Endothelial cell of umbilical vein (primary cell): ENCODE results near the gene ACER1. TPM values are rescaled to one million over a fixed set of nuclear protein-coding genes. Genes with fewer than 3 reads are reported as not detected.

Experiments
- BruUV-seq: library from RNA; stranded (reverse); fragments of 400-500 nt; replicated peaks from 2 replicates; lab custom pipeline; 2021; lab: Mats Ljungman, UMichigan
- CTCF ChIA-PET: fragments of 300-600, 350-600 bp; sonication (Branson Sonifier 250); formaldehyde crosslinking; loops from one replicate; lab custom pipeline; 2021; ENCODE audit warnings: antibody characterized with exemption, inconsistent platforms; lab: Charles Lee
- POLR2A ChIA-PET: fragments of 300-600, 350-600 bp; sonication (Branson Sonifier 250); formaldehyde crosslinking; loops from one replicate; lab custom pipeline; 2021; ENCODE audit warnings: antibody characterized with exemption, inconsistent platforms; lab: Charles Lee
- DNase-seq: peaks from one replicate; pipeline ENCODE4 v3.0.0-alpha.2; 2011; ENCODE audit warnings: low read depth, low spot score
- FAIRE-seq: peaks from 2 replicates; lab custom pipeline; 2011; peaks lifted over from hg19 to GRCh38; lab: Jason Lieb, UNC
- H2AFZ ChIP-seq: 2 replicates; pipeline ENCODE4 v1.6.0; 2012; ENCODE audit warnings: low read depth, low read length, control low read depth, inconsistent platforms
- H3K27ac ChIP-seq: 2 replicates; pipeline ENCODE4 v1.5.1; 2011; ENCODE audit warnings: low read depth, mild to moderate bottlenecking, control low read depth, low read length, moderate library complexity; ENCODE audit not compliant: insufficient read depth
- H3K27me3 ChIP-seq, 2 experiments: 2 replicates each; pipeline versions ENCODE4 v1.6.0 to v1.6.1; 2011; ENCODE audit warnings: low read length in 2 of 2, mixed read lengths in 1 of 2; ENCODE audit not compliant: control insufficient read depth in 2 of 2, insufficient read depth in 2 of 2
- H3K36me3 ChIP-seq, 2 experiments: 2 replicates in 1 of 2; 3 replicates in 1 of 2; pipeline ENCODE4 v1.5.1; 2011; ENCODE audit warnings: low read length in 2 of 2, mild to moderate bottlenecking in 1 of 2, moderate library complexity in 1 of 2; ENCODE audit not compliant: control insufficient read depth in 2 of 2, insufficient read depth in 2 of 2; ENCODE audit errors: extremely low read depth in 1 of 2
- H3K4me1 ChIP-seq: 3 replicates; pipeline ENCODE4 v1.5.1; 2011; ENCODE audit warnings: mild to moderate bottlenecking, low read length; ENCODE audit not compliant: control insufficient read depth, insufficient read depth; ENCODE audit errors: extremely low read depth
- H3K4me2 ChIP-seq: 2 replicates; pipeline ENCODE4 v1.6.1; 2011; ENCODE audit warnings: low read length, control low read depth, mixed read lengths; ENCODE audit not compliant: insufficient read depth
- H3K4me3 ChIP-seq, 3 experiments: fragments of 200-600 bp in 1 of 3; sonication (generic), shearing (Covaris generic) in 1 of 3; replicated peaks in 1 of 3; 2 replicates each; pipeline ENCODE4 v1.5.1; 2011 to 2016; ENCODE audit warnings: control low read depth in 3 of 3, low read length in 3 of 3, mild to moderate bottlenecking in 2 of 3, inconsistent platforms in 1 of 3, low read depth in 1 of 3, moderate library complexity in 1 of 3; ENCODE audit not compliant: insufficient read depth in 1 of 3
- H3K79me2 ChIP-seq: 2 replicates; pipeline ENCODE4 v1.6.0; 2012; ENCODE audit warnings: low read length, inconsistent platforms; ENCODE audit not compliant: control insufficient read depth, insufficient read depth
- H3K9ac ChIP-seq: replicated peaks from 2 replicates; pipeline ENCODE3; 2011; ENCODE audit warnings: low read length, control low read depth; ENCODE audit not compliant: insufficient read depth; ENCODE audit errors: extremely low read depth
- H3K9me1 ChIP-seq: replicated peaks from 3 replicates; pipeline ENCODE4 v1.6.0; 2011; ENCODE audit warnings: mild to moderate bottlenecking, low read length; ENCODE audit not compliant: control insufficient read depth, insufficient read depth; ENCODE audit errors: extremely low read depth
- H3K9me3 ChIP-seq: replicated peaks from 2 replicates; pipeline ENCODE4 v1.5.1; 2012; ENCODE audit warnings: low read length, inconsistent platforms; ENCODE audit not compliant: control insufficient read depth, insufficient read depth
- H4K20me1 ChIP-seq: replicated peaks from 2 replicates; pipeline ENCODE3; 2011; ENCODE audit warnings: mild to moderate bottlenecking, low read length; ENCODE audit not compliant: control insufficient read depth, insufficient read depth; ENCODE audit errors: extremely low read depth
- EZH2 ChIP-seq: IDR thresholded peaks from 2 replicates; pipeline ENCODE4 v1.6.1; 2012; ENCODE audit warnings: borderline replicate concordance, low read depth, mild to moderate bottlenecking, moderate library complexity, low read length, inconsistent platforms; ENCODE audit not compliant: severe bottlenecking
- FOS ChIP-seq: IDR thresholded peaks from 2 replicates; pipeline ENCODE4 v1.6.1; 2011; ENCODE audit warnings: mild to moderate bottlenecking, low read length, moderate library complexity, borderline replicate concordance; ENCODE audit not compliant: insufficient read depth
- GATA2 ChIP-seq: IDR thresholded peaks from 2 replicates; pipeline ENCODE4 v1.7.0; 2011; ENCODE audit warnings: low read depth, mild to moderate bottlenecking, moderate library complexity, mixed read lengths, low read length; ENCODE audit not compliant: insufficient read length, insufficient read depth
- JUN ChIP-seq: IDR thresholded peaks from 2 replicates; pipeline ENCODE4 v1.6.1; 2011; ENCODE audit warnings: borderline replicate concordance, low read depth; ENCODE audit not compliant: insufficient read length, insufficient read depth
- MYC ChIP-seq: IDR thresholded peaks from one replicate; pipeline ENCODE4 v1.6.1; 2011; ENCODE audit warnings: mild to moderate bottlenecking, low read depth, low read length
- POLR2A ChIP-seq: IDR thresholded peaks from 2 replicates; pipeline ENCODE4 v1.6.1; 2012; ENCODE audit warnings: low read depth, mild to moderate bottlenecking, control low read depth, low read length
- POLR2AphosphoS5 ChIP-seq: IDR thresholded peaks from 2 replicates; pipeline ENCODE4 v1.6.1; 2012; ENCODE audit warnings: low read depth, mild to moderate bottlenecking, control low read depth, low read length, moderate library complexity; ENCODE audit not compliant: insufficient read depth
- dilution Hi-C: fragments of 300-500 bp; cut with MboI; formaldehyde crosslinking; loops from one replicate; pipeline ENCODE4 v1.15.0; 2019; ENCODE audit warnings: low sequenced_read_pairs; ENCODE audit not compliant: extremely low pct_ligation_motif_present
- intact Hi-C: fragments of 100-400 bp; cut with micrococcal nuclease; formaldehyde crosslinking; loops from one replicate; pipeline ENCODE4 v1.10.0; 2022
- polyA plus RNA-seq, 4 experiments: library from polyadenylated mRNA; depleted of rRNA in 3 of 4; stranded (reverse) in 3 of 4; unstranded in 1 of 4; fragments of >200 nt; gene quantifications; 2 replicates each; pipeline versions ENCODE4 v1.2.1 to v1.2.3, GENCODE V29; 2011 to 2012; ENCODE audit warnings: missing spikeins in 1 of 4
- total RNA-seq: library from RNA; stranded (reverse); gene quantifications from 2 replicates; pipeline ENCODE4 v1.2.3, GENCODE V29; 2021
- TF ChIP-seq, protein P1 (sequence below), 2 donors: IDR thresholded peaks; 1 replicate in 1 of 2; 2 replicates in 1 of 2; pipeline ENCODE4 v1.5.1; 2011; ENCODE audit warnings: low read length in 2 of 2, mild to moderate bottlenecking in 2 of 2, moderate library complexity in 2 of 2, control low read depth in 1 of 2, inconsistent platforms in 1 of 2, low read depth in 1 of 2; ENCODE audit not compliant: insufficient read depth in 1 of 2; ENCODE audit errors: extremely low read depth in 1 of 2
- TF ChIP-seq, protein P2 (sequence below): IDR thresholded peaks from 2 replicates; pipeline ENCODE4 v1.6.1; 2011; ENCODE audit not compliant: insufficient read depth, insufficient read length

ACER1 gene
- total and polyA plus RNA-seq, 2 donors (not counting 3 experiments of a cell fraction or from before 2014, with no cell fraction given) = 0.04 TPM; not detected in 1

DNA sequence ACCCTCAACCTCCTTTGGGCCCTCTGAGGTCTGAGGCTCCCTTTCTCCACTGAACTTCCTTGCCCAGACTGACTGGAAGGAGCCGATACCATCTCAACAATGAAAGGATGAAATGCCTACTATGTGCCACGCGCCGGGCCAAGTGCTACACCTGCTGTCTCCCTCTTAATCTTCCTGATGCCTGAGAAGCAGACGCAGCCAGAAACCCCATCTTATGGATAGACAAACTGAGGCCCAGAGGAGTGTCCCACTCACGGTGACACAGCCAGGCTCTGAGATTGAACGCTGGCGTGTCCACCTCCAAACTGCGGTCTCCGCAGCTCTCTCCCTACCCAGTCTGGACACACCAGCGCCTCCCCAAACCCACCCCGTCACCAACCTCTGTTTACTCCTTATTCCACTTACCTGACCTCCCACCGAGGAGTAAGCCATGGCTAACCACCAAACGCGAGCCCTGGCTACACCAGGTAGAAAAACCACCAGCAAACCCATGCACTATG lies 74.5 kb downstream of the ACER1 start:
- Histone ChIP-seq H3K79me2 (peaks cover 58% of the 10 kb centered on the region), H3K4me1 (no peaks in the 10 kb centered on the region), H3K9me3 (no peaks in the 10 kb centered on the region), H3K9ac (no peak overlapping the region), H3K27me3 (no peaks in the 10 kb centered on the region), H3K9me1 (no peaks in the 10 kb centered on the region), H4K20me1 (no peaks in the 10 kb centered on the region), H2AFZ (no peak overlapping the region), H3K27ac (no peak overlapping the region), H3K4me3 (no peak overlapping the region), H3K36me3 (peaks cover 5 to 36% of the 10 kb centered on the region in 2 experiments), H3K4me2 (no peak overlapping the region)
- dilution Hi-C loops = no loop called here
- TF ChIP-seq POLR2AphosphoS5 = no peak
- TF ChIP-seq EZH2 = no peak
- TF ChIP-seq, protein P1, sequence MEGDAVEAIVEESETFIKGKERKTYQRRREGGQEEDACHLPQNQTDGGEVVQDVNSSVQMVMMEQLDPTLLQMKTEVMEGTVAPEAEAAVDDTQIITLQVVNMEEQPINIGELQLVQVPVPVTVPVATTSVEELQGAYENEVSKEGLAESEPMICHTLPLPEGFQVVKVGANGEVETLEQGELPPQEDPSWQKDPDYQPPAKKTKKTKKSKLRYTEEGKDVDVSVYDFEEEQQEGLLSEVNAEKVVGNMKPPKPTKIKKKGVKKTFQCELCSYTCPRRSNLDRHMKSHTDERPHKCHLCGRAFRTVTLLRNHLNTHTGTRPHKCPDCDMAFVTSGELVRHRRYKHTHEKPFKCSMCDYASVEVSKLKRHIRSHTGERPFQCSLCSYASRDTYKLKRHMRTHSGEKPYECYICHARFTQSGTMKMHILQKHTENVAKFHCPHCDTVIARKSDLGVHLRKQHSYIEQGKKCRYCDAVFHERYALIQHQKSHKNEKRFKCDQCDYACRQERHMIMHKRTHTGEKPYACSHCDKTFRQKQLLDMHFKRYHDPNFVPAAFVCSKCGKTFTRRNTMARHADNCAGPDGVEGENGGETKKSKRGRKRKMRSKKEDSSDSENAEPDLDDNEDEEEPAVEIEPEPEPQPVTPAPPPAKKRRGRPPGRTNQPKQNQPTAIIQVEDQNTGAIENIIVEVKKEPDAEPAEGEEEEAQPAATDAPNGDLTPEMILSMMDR (IDR thresholded peaks at IDR 0.05; ENCODE audit: extremely low read depth in 1 of 2, insufficient read depth in 1 of 2, low read depth in 1 of 2, low read length in 2 of 2) = no peak
- TF ChIP-seq GATA2 = no peak
- no peak for TF ChIP-seq FOS
- TF ChIP-seq MYC = no peak
- no peak for TF ChIP-seq POLR2A
- TF ChIP-seq, protein P2, sequence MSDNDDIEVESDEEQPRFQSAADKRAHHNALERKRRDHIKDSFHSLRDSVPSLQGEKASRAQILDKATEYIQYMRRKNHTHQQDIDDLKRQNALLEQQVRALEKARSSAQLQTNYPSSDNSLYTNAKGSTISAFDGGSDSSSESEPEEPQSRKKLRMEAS = no peak
- no peak for TF ChIP-seq JUN
- FAIRE-seq = no peak
- intact Hi-C loops = no loop called here
- POLR2A ChIA-PET = no interaction called here
- no TSS peak for BruUV-seq
- no peak for DNase-seq
- CTCF ChIA-PET = interaction anchor here (1.0 to 3.9 kb wide), 3 partner anchors 13 to 40 kb away, joined by 4 to 34 read pairs (median 25); no protein-coding TSS in a partner anchor

Other genes starting within 250 kb of the ACER1 start
- 16.1 and 16.2 TPM in 2 replicates for gene RFX2, start 223.1 kb downstream of the ACER1 start, total RNA-seq
- gene RFX2, start 223.1 kb downstream of the ACER1 start, polyA plus RNA-seq = 19.0 and 20.6 TPM in 2 replicates
- gene ACSBG2, start 197.9 kb downstream of the ACER1 start, total RNA-seq = not detected in 2 replicates
- gene ACSBG2, start 197.9 kb downstream of the ACER1 start, polyA plus RNA-seq = not detected in 2 replicates
- gene MLLT1, start 53.6 kb downstream of the ACER1 start, total RNA-seq = 79.2 and 84.8 TPM in 2 replicates
- gene MLLT1, start 53.6 kb downstream of the ACER1 start, polyA plus RNA-seq = 43.9 and 52.9 TPM in 2 replicates
- gene CLPP, start 27.9 kb upstream of the ACER1 start, total RNA-seq = 120 and 137 TPM in 2 replicates
- 314 and 533 TPM in 2 replicates for gene CLPP, start 27.9 kb upstream of the ACER1 start, polyA plus RNA-seq
- 48.8 and 50.4 TPM in 2 replicates for gene ALKBH7, start 39.2 kb upstream of the ACER1 start, total RNA-seq
- gene ALKBH7, start 39.2 kb upstream of the ACER1 start, polyA plus RNA-seq = 59.4 and 83.2 TPM in 2 replicates
- 1.0 and 1.2 TPM in 2 replicates for gene PSPN, start 42.3 kb upstream of the ACER1 start, total RNA-seq
- 0.73 and 0.84 TPM in 2 replicates for gene PSPN, start 42.3 kb upstream of the ACER1 start, polyA plus RNA-seq
- gene GTF2F1, start 59.6 kb upstream of the ACER1 start, total RNA-seq = 56.4 and 58.2 TPM in 2 replicates
- 37.7 and 44.8 TPM in 2 replicates for gene GTF2F1, start 59.6 kb upstream of the ACER1 start, polyA plus RNA-seq
- 367 and 372 TPM in 2 replicates for gene KHSRP, start 91.2 kb upstream of the ACER1 start, total RNA-seq
- gene KHSRP, start 91.2 kb upstream of the ACER1 start, polyA plus RNA-seq = 98.0 and 98.3 TPM in 2 replicates
- 0.39 TPM in 1 of 2 replicates, not detected in the other for gene SLC25A41, start 100.2 kb upstream of the ACER1 start, total RNA-seq
- 0.06 and 0.21 TPM in 2 replicates for gene SLC25A41, start 100.2 kb upstream of the ACER1 start, polyA plus RNA-seq
- 33.5 and 37.6 TPM in 2 replicates for gene SLC25A23, start 126.2 kb upstream of the ACER1 start, total RNA-seq
- gene SLC25A23, start 126.2 kb upstream of the ACER1 start, polyA plus RNA-seq = 10.2 and 12.8 TPM in 2 replicates
- gene CRB3, start 130.7 kb upstream of the ACER1 start, total RNA-seq = not detected in 2 replicates
- gene CRB3, start 130.7 kb upstream of the ACER1 start, polyA plus RNA-seq = not detected in 2 replicates
- not detected in 2 replicates for gene DENND1C, start 148.2 kb upstream of the ACER1 start, total RNA-seq
- gene DENND1C, start 148.2 kb upstream of the ACER1 start, polyA plus RNA-seq = not detected in 2 replicates
- gene TUBB4A, start 168.7 kb upstream of the ACER1 start, total RNA-seq = not detected in 2 replicates
- not detected in 2 replicates for gene TUBB4A, start 168.7 kb upstream of the ACER1 start, polyA plus RNA-seq
- gene TNFSF9, start 197.4 kb upstream of the ACER1 start, total RNA-seq = 0.53 and 0.72 TPM in 2 replicates
- gene TNFSF9, start 197.4 kb upstream of the ACER1 start, polyA plus RNA-seq = 0.52 and 0.88 TPM in 2 replicates